Panc1 (cell line): ENCODE data around the gene MLPH. TPM values are rescaled to one million over a fixed set of nuclear protein-coding genes. Genes with fewer than 3 reads are reported as not detected.
A peak's percentile ranks its signal among the peaks of the same experiment; 100 is the strongest.

ENCODE experiments used
- ATAC-seq: fragments of 200-7000 bp; cut with Tn5 transposase; 2 replicates; pipeline ENCODE4 v1.9.1; 2020; ENCODE audit warnings: mild to moderate bottlenecking, moderate library complexity
- BruUV-seq: library from RNA; stranded (reverse); fragments of 400-500 nt; replicated peaks from 2 replicates; lab custom pipeline; 2021; lab: Mats Ljungman, UMichigan
- CTCF ChIA-PET: fragments of 300-600 bp; sonication (Branson Sonifier 250); formaldehyde crosslinking; loops from one replicate; lab custom pipeline; 2022; ENCODE audit warnings: antibody characterized with exemption; lab: Charles Lee
- POLR2A ChIA-PET: fragments of 300-600 bp; sonication (Branson Sonifier 250); formaldehyde crosslinking; loops from one replicate; lab custom pipeline; 2022; ENCODE audit warnings: antibody characterized with exemption; lab: Charles Lee
- DNase-seq: peaks from one replicate; pipeline ENCODE4 v3.0.0-alpha.2; 2010; ENCODE audit warnings: low read depth, low spot score
- H3K27ac ChIP-seq: 2 replicates; pipeline ENCODE4 v1.5.1; 2011; ENCODE audit warnings: mild to moderate bottlenecking, low read length, inconsistent platforms
- H3K27me3 ChIP-seq: fragments of 200-500 bp; sonication (Bioruptor generic); 2 replicates; pipeline ENCODE4 v1.6.0; 2014; ENCODE audit warnings: low read length, inconsistent platforms; ENCODE audit not compliant: control insufficient read depth, insufficient read depth
- H3K36me3 ChIP-seq: fragments of 200-500 bp; sonication (Bioruptor generic); 2 replicates; pipeline ENCODE4 v1.5.1; 2014; ENCODE audit warnings: inconsistent platforms, mild to moderate bottlenecking, low read length, moderate library complexity; ENCODE audit not compliant: control insufficient read depth, insufficient read depth
- H3K4me1 ChIP-seq: 2 replicates; pipeline ENCODE4 v1.5.1; 2011; ENCODE audit warnings: inconsistent platforms, mild to moderate bottlenecking, low read length, moderate library complexity; ENCODE audit not compliant: control insufficient read depth, insufficient read depth
- H3K4me3 ChIP-seq, 2 experiments: 2 replicates each; pipeline ENCODE4 v1.5.1; 2011 to 2012; ENCODE audit warnings: low read depth in 2 of 2, low read length in 2 of 2, mild to moderate bottlenecking in 2 of 2, inconsistent platforms in 1 of 2, moderate library complexity in 1 of 2
- H3K9me3 ChIP-seq: fragments of 200-500 bp; sonication (Bioruptor generic); 2 replicates; pipeline ENCODE4 v1.5.1; 2014; ENCODE audit warnings: low read depth, mild to moderate bottlenecking, inconsistent platforms, low read length, moderate library complexity; ENCODE audit not compliant: control insufficient read depth, insufficient read depth
- POLR2AphosphoS5 ChIP-seq: IDR thresholded peaks from 2 replicates; pipeline ENCODE4 v1.6.1; 2012; ENCODE audit warnings: mild to moderate bottlenecking, low read depth, low read length, moderate library complexity
- REST ChIP-seq, 2 experiments: IDR thresholded peaks; 2 replicates each; pipeline ENCODE4 v1.6.1; 2011 to 2012; ENCODE audit warnings: low read depth in 2 of 2, control low read depth in 1 of 2, low read length in 1 of 2, mild to moderate bottlenecking in 1 of 2, moderate library complexity in 1 of 2; ENCODE audit not compliant: insufficient read depth in 1 of 2
- SIN3A ChIP-seq: IDR thresholded peaks from 2 replicates; pipeline ENCODE4 v1.6.1; 2012; ENCODE audit warnings: low read depth, mild to moderate bottlenecking, low read length, moderate library complexity, borderline replicate concordance; ENCODE audit not compliant: insufficient read depth
- TCF7L2 ChIP-seq: IDR thresholded peaks from 2 replicates; pipeline ENCODE4 v1.6.1; 2011; ENCODE audit warnings: mild to moderate bottlenecking, low read depth, low read length, inconsistent platforms
- in situ Hi-C: cut with HindIII; loops from 2 replicates; pipeline ENCODE4 v1.10.0; 2016; ENCODE audit warnings: low sequenced_read_pairs, low pct_unique_long_range_greater_than_20kb
- intact Hi-C: fragments of 100-400 bp; cut with micrococcal nuclease; formaldehyde crosslinking; loops from one replicate; pipeline ENCODE4 v1.10.0; 2022; ENCODE audit not compliant: unreplicated experiment
- total RNA-seq: library from RNA; stranded (reverse); gene quantifications from one replicate; pipeline ENCODE4 v1.2.1, GENCODE V29; 2021; ENCODE audit not compliant: unreplicated experiment
- TF ChIP-seq, protein P1 (sequence below): fragments of 450-650 bp; IDR thresholded peaks from 2 replicates; pipeline ENCODE4 v1.5.1; 2017; ENCODE audit warnings: mild to moderate bottlenecking

The MLPH gene
- total RNA-seq, 1 experiment from 2014 or later = 60.2 TPM

- TF ChIP-seq, protein P1, sequence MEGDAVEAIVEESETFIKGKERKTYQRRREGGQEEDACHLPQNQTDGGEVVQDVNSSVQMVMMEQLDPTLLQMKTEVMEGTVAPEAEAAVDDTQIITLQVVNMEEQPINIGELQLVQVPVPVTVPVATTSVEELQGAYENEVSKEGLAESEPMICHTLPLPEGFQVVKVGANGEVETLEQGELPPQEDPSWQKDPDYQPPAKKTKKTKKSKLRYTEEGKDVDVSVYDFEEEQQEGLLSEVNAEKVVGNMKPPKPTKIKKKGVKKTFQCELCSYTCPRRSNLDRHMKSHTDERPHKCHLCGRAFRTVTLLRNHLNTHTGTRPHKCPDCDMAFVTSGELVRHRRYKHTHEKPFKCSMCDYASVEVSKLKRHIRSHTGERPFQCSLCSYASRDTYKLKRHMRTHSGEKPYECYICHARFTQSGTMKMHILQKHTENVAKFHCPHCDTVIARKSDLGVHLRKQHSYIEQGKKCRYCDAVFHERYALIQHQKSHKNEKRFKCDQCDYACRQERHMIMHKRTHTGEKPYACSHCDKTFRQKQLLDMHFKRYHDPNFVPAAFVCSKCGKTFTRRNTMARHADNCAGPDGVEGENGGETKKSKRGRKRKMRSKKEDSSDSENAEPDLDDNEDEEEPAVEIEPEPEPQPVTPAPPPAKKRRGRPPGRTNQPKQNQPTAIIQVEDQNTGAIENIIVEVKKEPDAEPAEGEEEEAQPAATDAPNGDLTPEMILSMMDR = no peak
- TF ChIP-seq POLR2AphosphoS5 = no peak
- TF ChIP-seq TCF7L2 = no peak
- no peak for TF ChIP-seq REST (IDR thresholded peaks at IDR 0.05; ENCODE audit: insufficient read depth in 1 of 2, low read depth in 2 of 2, low read length in 1 of 2)
- no peak for TF ChIP-seq SIN3A
- DNase-seq (no peak), ATAC-seq (no peak)
- Histone ChIP-seq H3K4me1 (no peaks in the 10 kb centered on the region), H3K27ac (no peak overlapping the region), H3K36me3 (no peaks in the 10 kb centered on the region), H3K4me3 (no peak overlapping the region), H3K9me3 (no peaks in the 10 kb centered on the region), H3K27me3 (no peaks in the 10 kb centered on the region)
- BruUV-seq = no TSS peak
- in situ Hi-C loops = no loop called here
- ChIA-PET CTCF (no interaction called here), POLR2A (no interaction called here)
- intact Hi-C loops = no loop called here
These were observed 49.0 kb downstream of the MLPH start for GRCh38 chr2:237536083-237536415.

DNA sequence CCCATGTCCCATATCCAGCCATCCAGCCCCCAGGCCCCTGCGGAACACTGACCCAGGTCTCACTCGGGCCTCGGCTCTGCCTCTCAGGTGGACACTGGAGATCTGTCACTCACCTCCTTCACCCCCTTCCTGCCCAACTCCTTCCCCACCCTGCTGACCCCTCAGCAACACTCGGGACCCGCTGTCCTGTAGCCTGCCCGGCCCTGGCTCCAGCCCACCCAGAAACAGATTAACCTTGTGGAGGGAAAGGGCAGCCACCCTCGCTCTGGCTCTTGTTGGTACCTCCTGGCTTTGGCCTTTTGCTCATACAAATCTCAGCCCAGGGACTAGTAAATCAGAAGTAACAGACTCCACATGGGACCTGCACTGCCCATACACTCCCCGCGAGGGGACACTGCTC, 49.6 kb downstream of the MLPH start:
- DNase-seq = no peak
- Histone ChIP-seq H3K9me3 (no peaks in the 10 kb centered on the region), H3K4me3 (no peak overlapping the region), H3K27ac (no peak overlapping the region), H3K27me3 (no peaks in the 10 kb centered on the region), H3K36me3 (no peaks in the 10 kb centered on the region), H3K4me1 (no peaks in the 10 kb centered on the region)
- 0 out of 2 replicates have a peak, but pooled peaks have one; percentile 9 for TF ChIP-seq POLR2AphosphoS5
- TF ChIP-seq TCF7L2 = no peak
- TF ChIP-seq, protein P1 = no peak
- no peak for TF ChIP-seq SIN3A
- no peak for TF ChIP-seq REST (IDR thresholded peaks at IDR 0.05; ENCODE audit: insufficient read depth in 1 of 2, low read depth in 2 of 2, low read length in 1 of 2)
- no peak for ATAC-seq
- ChIA-PET CTCF (no interaction called here), POLR2A (no interaction called here)
- BruUV-seq = no TSS peak
- intact Hi-C loops = no loop called here
- in situ Hi-C loops = no loop called here
